DMS79 treated with DMSO at 0.1 percent for 48 hours (cell line): ENCODE results near the gene MPHOSPH6.
A peak's percentile ranks its signal among the peaks of the same experiment; 100 is the strongest.
"Not testable (repeated sequence)": the region's sequence is repeated elsewhere in the genome, so short reads cannot be mapped to it uniquely, and the experiment has no call there.

Experiments used
- DNase-seq: peaks from one replicate; lab custom pipeline; 2025; lab: John Stamatoyannopoulos, UW

Gene MPHOSPH6, protein sequence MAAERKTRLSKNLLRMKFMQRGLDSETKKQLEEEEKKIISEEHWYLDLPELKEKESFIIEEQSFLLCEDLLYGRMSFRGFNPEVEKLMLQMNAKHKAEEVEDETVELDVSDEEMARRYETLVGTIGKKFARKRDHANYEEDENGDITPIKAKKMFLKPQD

DNA sequence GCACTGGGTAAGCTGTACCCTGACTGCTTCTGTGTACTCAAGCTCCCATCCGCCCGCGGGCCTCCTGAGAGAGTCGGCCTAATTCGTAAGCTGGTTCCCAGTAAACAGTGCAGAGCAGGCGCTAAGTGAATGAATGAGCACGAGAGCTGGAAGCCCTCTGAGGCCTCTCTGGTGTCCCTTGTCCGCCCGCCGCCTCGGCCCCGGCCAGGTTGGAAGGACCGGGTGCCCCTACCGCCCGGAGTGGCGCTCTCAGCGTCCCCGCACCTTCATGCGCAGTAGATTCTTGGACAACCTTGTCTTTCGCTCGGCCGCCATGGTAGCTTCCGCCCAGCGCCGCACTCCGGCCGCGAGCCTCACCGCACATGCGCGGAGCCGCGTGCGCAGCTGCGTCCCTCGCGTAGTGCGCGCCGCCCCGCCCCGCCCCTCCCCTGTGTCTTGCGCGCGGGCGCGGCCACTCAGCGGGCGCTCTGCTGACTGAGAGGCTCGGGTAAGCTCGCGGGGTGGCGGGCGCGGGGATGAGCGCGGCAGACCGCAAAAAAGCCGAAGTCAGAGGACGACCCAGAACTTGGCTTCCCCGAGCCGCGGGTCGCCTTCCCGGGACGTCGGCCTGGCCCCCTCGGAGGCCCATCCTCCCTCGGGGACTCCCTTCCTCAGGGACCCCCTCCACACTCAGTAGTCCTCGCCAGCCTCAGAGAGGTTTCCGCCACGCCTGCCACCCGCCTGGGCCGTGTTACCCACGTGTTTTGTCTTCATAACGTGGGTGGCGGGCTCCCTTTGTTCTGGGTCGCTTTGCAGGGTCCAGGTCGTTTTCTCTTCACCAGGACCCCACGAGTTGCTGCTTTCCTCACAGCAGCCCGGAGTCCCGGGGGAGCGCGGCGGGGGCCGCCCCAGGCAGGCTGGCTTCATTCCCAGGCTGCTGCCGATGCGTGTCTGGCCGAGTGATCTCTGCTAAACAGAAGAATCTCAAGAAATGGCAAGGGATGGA, at the start of gene MPHOSPH6:
TSS of gene MPHOSPH6 (minus strand) at position 364 of the 985 bp plus-strand sequence. CDS start at position 315, 49 bp downstream.
- peak; percentile 35 for DNase-seq

DNA sequence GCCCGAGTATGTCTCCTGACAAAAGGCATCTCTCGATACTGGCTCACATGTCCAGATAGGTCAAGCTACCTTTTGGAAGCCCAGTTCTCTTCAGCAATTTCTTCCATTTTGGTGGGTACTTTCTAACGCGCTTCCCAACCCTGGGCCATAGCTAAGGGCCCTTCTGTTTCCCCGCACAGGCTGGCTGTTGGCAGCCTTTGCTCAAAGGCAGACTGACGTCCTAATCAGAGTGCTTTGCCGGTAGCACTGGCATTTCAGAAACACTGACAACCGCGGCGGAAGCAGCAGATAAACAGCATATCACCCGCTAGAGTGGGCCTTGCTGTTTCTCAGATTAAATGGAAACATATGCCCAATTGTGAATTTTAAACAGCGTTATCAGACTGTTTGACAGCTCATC, 49.3 kb upstream of the MPHOSPH6 start:
- DNase-seq = no peak

DNA sequence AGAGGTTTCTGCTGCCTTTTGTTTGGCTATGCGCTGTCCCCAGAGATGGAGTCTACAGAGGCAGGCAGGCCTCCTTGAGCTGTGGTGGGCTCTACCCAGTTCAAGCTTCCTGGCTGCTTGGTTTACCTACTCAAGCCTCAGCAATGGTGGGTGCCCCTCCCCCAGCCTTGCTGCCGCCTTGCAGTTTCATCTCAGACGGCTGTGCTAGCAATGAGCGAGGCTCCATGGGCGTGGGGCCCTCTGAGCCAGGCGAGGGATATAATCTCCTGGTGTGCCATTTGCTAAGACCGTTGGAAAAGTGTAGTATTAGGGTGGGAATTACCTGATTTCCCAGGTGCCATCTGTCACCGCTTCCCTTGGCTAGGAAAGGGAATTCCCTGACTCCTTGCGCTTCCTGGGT, 39.3 kb upstream of the MPHOSPH6 start:
- DNase-seq = not testable (repeated sequence)

DNA sequence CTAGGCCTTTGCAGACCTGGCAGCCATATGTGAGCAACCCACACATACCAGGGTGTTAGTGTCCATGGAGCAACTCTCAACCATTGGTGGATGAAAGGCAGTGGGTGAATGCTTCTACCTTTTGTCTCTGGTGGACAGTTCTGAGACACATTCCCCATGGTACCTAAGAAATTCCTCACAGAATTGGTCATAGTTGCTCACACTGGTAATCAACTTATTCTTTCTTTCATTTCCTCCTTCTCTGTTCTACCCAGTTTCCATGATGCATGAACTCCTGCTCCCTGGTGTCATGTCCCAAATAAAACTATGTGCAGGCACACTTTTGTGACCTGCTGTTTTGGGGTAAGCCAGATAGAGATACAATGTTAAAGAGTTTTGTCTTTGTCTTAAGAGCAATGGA, 33.2 kb upstream of the MPHOSPH6 start:
- DNase-seq = no peak

DNA sequence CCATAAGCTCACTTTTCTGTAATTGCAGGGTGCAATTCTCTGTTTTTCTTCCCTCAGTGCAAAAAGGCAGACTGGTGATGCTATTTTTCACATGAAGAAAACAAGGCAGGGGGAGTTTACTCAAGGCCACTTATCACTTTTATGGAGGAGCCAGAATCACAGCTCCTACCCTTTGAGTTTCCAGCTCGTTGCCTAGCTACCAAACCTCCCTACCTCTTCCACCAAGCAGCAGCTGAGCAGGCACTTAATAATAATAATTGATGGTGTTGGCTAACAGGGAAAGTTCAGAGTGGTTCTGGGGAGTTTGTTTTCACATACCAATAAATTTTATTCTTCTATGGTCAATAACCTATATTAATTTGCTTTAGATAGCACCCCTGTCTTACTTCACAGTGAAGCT, 31.9 kb upstream of the MPHOSPH6 start:
- peak; percentile 25 for DNase-seq

DNA sequence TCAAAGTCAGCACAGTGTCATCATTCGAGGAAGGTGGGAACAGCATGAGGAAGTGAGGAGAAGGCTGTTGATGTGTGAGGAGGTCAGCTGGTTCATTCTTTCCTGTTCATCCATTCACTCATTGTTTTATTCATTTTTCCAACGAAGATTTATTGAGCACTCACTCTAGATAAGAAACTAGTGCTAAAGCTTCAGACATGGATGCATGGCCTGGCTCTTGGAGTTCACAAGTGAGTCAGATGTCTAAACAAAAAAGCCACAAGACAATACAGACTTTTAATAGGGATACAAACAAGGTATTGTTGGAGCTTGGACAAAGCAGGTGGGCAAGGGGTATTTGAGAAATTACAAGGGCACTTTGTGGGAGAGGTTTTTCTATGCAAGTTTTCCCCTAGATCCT, 31.3 kb upstream of the MPHOSPH6 start:
- no peak for DNase-seq

DNA sequence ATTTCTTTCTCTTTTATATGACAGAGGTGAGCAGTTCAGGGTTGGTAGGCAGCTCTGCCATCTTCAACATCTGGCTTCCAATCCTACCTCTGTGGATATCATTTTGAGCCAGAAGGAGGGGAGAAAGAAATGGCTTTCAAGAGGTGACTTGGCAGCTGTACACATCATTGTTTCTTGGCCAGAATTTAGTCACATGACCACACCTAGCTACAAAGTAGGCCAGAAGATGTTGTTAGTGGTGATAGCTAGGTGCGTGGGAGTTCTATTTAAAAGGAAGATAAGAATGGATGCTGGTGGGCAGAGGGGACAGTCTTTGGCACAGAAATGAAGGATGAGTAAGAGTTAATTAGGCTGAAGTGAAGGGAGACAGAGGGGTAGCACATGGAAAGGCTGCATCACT, 29.2 kb upstream of the MPHOSPH6 start:
- DNase-seq = peak; percentile 22

DNA sequence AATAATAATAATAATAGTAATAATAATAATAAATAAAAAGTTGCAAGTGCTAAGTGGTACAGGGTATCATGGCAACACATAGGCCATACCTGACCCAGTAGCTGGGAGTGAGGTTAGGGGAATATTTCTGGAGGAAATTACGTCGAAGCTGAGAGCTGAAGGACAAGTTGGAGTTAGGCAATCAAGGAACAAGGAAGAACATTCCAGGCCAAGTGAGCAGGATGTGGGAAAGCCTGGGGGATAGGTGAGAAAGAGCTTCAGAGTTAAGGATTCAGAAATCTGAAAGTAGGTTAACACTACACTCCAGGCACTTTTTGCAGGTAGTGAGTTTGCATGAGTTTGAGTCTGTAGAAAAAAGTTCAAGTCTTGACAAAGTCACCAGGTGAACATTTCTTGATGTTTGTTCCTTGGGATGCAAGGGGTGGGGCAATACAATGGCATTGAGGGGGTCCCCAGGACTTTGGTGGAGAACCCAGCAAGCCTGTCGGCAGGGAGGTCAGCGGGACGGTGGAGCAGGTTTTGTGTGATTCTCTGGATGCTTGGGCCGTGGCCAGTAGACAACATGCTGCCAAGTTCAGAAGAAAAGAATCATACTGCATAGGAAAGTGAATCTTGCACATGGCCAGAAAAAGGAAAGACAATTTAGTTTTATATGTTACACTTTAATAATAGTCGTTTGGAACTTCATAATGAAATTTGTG, 27.7 kb upstream of the MPHOSPH6 start:
- no peak for DNase-seq

DNA sequence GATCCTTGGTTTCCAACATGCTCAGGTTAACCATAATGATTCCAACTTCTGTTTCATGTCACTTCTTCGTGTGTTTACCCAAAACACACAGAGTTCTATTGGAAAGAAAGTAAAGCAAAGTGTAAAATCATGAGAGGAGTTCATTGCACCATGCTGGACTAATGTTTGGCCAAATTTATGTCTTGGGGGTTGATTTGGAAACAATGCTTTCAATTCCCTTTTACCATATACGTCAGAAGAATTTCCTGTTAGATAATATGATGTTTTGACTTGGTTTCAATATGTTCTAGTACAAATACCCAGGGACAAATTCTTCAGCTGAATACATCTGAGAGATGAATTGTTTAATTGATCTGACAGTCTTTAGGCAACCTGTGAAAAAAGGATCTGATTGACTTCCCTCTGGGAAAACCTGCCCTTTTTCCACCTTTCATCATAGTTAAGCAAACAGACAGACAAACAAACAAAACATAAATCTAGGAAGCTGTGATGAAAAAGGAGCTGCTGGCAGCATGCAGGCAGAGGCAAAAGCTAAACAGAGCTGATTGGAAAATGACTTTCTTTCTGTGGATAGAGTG, 26.0 kb upstream of the MPHOSPH6 start:
- DNase-seq = no peak

DNA sequence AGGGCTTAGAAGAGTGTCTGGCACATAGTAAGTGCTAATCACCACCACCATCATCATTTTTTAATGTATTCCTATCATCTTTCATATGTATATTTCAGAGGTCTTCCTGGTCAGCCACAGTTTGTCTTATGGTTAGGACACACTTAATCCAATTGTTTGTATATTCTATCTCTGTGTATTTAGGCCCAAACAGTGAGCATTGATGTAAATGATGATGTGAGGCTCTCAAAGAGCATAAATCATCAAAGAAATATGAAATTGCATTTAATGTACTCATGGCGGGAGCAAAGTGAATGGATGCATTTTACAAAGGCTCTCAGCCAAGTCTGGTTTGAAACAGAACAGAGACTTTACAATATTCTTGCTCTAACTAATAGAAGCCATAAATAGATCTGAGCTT, 24.1 kb upstream of the MPHOSPH6 start:
- DNase-seq = no peak

DNA sequence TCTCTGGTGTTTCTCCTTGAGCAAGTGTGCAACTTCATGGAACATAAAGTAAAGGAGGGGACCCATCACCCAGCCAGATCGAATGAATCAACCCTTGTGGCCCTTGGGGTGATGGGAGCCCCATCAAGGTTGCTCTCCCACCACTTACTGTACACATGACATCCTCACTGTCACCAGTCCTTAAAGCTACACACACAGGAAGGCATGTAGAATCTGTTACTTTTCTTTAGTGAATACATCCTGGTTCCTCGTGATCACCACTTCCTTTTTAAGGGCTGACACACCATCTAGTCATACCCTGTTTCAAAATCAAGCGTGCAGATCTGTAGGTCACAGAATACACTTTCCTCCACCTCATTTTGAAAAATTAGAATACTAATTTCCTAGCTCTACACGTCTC, 22.6 kb upstream of the MPHOSPH6 start:
- DNase-seq = no peak

DNA sequence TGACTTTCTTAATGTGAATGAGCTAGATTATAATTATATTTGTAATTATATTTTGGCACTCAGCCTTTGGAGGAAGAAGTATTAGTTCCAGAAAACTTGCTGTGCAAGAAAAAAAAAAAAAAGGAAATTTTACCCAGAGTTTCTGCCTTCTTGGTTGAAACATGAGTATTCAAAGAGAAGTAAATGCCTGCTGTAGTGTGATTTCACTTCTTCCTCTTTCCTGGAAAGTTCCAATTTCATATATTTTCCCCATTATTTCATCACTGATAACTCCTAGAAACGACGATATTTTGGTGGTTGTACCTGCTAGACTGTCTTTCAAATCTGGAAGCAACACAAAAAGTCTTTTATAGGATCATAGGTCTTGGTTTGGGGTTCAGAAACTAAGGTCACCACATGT, 20.4 kb upstream of the MPHOSPH6 start:
- no peak for DNase-seq

DNA sequence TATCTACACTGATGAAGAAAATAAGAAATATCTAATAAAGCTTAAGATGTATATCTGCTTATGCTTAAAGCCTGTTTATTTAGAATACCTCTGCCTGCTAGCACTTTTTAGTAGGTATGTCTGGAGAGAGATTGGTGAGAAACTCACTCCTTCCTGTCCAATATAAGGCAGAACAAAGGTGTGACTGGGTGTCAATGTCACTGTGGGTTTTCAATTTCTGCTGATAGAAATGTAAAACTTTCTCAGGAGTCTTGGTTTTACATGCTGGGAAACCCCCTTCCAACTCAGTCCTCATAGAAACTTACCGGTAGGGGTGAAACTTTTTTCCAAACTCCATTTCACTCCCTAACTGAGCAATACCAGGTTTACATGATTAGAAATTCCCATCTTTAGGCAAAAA, 17.8 kb upstream of the MPHOSPH6 start:
- no peak for DNase-seq

DNA sequence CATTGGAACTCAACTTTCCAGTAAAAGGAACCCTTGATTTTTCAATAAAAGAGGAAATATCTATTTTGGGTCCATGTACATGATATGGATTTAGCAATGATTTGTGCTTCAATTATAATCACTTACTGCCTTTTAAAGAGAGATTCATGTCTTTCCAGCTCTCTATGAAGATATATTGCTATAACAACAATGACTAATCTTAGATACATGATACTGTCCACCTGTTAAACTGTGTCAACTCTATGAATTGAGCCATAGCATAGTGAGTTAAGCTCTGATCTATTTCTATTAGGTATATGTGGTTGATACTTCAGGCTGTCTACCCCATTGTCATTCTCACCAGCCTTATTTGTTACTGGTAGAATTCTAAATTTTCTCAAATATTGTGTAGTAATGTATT, 15.0 kb upstream of the MPHOSPH6 start:
- no peak for DNase-seq

DNA sequence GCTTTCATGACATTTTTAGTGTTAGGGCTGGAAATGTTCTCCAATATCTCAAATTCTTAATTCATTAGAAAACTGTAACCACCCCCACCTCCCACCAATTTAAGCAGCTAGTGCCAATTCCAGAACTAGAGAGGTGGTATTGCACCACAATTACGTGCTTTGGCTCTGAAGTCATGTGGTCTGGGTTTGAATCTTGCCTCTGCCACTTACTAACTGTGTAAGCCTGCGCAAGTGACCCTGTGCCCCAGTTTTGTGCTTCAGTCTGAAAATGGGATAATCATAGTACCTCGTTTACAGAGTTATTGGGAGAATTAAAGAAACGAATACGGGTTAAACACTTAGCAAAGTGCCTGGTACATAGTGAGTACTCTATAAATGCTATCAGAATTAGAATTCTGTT, 14.2 kb upstream of the MPHOSPH6 start:
- DNase-seq = no peak

DNA sequence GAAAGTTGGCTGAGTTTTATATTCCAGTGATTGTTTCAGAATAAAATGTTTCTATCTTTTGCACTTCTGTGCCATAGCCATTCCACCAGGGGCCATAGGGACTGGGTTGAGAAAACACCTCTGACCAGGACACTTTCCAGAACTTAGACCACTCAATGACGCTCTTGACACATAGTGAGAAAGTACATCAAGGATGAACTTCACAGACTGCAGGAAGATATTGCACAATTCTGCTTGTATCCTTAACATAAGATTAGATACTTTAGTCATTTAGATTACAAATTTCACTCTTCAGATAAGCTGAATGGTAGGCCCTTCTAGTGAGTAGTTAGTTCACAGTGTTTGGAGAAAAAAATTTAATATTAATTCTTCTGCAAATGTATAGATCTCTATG, 13.0 kb upstream of the MPHOSPH6 start:
- no peak for DNase-seq

DNA sequence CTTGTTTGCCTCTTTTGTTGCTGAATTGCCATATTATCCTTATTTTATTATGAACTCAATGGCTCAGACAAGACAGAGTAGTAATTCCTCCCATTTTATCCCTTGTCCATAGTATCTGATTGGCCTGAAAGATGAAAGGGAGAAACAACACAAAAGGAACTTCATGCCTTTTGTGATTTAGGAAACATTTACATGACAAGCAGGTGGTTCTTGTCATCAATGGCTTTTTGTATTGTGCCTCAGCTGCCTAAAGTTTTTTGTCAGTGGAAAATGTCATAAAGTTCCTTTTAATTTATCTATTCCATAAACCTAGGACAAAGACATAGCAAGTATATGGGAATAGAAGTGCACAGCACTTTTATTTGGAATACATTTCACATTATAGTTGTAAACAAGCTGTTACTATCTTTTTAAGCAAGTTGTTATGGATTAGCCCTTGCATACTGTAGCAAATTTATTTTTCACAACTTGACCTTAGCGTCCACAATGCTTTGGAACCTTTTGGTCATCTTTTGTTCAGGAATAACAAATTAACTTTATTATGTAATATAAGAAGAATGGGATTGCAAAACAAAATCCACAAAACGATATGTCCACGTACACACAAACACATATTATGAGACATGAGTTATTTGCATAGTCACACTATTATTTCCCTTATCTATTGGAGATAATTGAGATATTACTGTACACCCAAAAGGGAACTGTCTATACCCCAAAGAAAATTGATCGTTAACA, 12.4 kb upstream of the MPHOSPH6 start:
- DNase-seq = no peak

DNA sequence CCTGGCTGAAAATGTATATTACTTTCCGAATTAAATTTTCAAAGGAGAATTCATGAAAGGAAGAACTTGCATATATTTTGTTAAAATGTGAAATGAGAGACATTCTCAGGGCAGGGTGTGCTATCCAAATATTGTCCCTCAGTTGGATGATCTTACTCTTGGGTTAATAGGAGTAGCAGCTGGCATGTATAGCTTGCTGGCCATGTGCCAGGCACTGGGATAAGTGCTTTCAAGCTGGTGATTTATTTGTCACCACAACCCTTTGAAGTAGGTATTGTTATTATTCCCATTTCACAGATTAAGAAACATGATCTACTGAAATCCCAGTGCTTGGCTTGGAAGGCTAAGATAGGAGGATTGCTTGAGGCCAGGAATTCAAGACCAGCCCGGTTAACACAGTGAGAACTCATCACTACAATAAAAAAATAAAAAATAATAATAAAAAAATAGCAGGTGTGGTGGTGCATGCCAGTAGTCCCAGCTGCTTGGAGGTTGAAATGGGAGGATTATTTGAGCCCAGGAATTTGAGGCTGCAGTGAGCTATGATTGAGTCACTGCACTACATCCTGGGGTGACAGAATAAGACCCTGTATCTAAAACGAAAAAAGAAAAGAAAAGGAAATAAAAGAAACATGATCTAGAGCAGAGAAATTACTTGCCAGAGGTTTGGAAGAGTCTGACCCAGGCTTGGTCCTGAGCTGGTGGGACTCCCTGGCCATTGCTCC, 11.6 kb upstream of the MPHOSPH6 start:
- DNase-seq = no peak

DNA sequence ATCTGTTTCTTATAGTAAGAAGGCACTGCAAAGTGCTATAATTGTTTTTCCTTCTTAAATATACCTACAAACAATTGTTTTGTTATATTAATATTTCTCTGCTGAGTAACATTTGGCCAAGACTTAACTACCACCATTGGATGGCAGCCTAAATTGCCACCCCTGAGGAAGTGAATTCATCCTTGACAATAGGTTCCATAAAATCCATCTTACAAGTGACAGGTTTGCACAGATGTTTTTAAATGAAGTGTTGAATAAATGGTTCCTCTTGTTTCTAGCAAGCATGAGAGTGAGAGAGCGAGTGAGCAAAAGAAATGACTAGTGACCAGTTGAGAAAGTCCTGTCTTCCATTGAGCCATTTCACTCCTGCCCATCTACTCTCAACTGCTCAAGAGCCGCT, 8.3 kb upstream of the MPHOSPH6 start:
- no peak for DNase-seq

DNA sequence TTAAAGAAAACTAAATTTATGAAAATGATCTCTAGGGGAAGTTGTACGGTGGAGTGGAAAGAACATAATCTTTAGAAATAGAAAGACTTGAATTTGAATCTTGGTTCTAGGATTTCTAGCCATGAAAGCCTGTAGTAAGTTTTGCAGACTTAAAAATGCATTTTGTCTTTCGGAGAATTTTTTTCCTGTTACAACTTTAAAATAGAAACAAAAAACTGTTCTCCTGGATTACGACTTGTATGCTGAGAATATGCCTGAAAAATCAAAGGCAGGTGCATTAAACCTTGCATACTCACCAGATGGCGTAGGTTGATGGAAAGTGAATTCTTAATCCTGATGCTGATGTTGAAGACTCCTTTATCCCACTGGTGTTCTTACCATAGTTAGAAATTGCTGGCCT, 7.5 kb upstream of the MPHOSPH6 start:
- no peak for DNase-seq

DNA sequence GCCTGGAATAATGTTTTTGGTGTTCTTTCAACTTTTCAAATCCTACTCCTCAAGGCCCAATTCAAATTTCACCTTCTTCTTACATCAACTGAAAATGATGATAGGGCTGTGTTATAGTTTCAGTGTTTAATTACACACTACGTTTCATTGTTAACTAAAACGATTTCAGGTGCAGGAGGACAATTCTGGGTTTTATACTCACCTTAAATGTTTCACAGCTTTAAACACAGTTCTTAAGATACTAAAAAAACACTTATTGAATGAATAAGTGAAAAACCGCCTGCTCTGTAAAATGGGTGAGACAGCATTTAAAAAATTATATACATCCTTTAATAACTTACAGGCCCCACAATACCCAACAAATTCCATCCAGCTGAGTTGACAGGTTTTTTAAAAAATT, 6.2 kb upstream of the MPHOSPH6 start:
- DNase-seq = no peak
